HCT116 (cell line): Measurements from ENCODE around the gene CD8B2.
"Not testable (repeated sequence)": the region's sequence is repeated elsewhere in the genome, so short reads cannot be mapped to it uniquely, and the experiment has no call there.

Source experiments
- CBX3 ChIP-seq: IDR thresholded peaks from 2 replicates; pipeline ENCODE4 v1.6.1; 2012; ENCODE audit warnings: low read depth
- CTCF ChIP-seq, 3 experiments: fragments of 200-600 bp in 1 of 3; sonication (generic) in 1 of 3; IDR thresholded peaks in 2 of 3; conservative IDR thresholded peaks in 1 of 3; 2 replicates each; pipeline ENCODE4 v1.5.1; 2012 to 2017; ENCODE audit warnings: low read depth in 2 of 3, low read length in 2 of 3, antibody characterized with exemption in 1 of 3, borderline replicate concordance in 1 of 3, control low read depth in 1 of 3, mild to moderate bottlenecking in 1 of 3, mixed read lengths in 1 of 3, mixed run types in 1 of 3, moderate library complexity in 1 of 3; ENCODE audit not compliant: insufficient read depth in 1 of 3
- EZH2 ChIP-seq: fragments of 200-600 bp; sonication (generic); IDR thresholded peaks from 2 replicates; pipeline ENCODE4 v1.6.1; 2017; ENCODE audit warnings: antibody characterized with exemption, mixed run types
- MAX ChIP-seq: IDR thresholded peaks from 2 replicates; pipeline ENCODE4 v1.6.1; 2012
- POLR2A ChIP-seq: IDR thresholded peaks from 2 replicates; pipeline ENCODE4 v1.7.0; 2011; ENCODE audit warnings: borderline replicate concordance; ENCODE audit not compliant: insufficient read depth, insufficient read length; ENCODE audit errors: extremely low read depth
- POLR2AphosphoS5 ChIP-seq: IDR thresholded peaks from 2 replicates; pipeline ENCODE4 v1.6.1; 2011; ENCODE audit warnings: mild to moderate bottlenecking, low read depth, low read length, moderate library complexity
- RAD21 ChIP-seq: IDR thresholded peaks from 2 replicates; pipeline ENCODE4 v1.6.1; 2012; ENCODE audit warnings: low read depth, mild to moderate bottlenecking
- REST ChIP-seq: IDR thresholded peaks from 2 replicates; pipeline ENCODE4 v1.6.1; 2012; ENCODE audit warnings: low read depth

- TF ChIP-seq EZH2; POLR2AphosphoS5; MAX; CTCF (IDR thresholded peaks at IDR 0.05 in 2 of 3, conservative IDR thresholded peaks at IDR 0.05 in 1 of 3; ENCODE audit: borderline replicate concordance in 1 of 3, insufficient read depth in 1 of 3, low read depth in 2 of 3, low read length in 2 of 3); REST; CBX3; RAD21; POLR2A: not testable (repeated sequence)
Observed at GRCh38 chr2:106508660-106509373, 21.7 kb downstream of the CD8B2 start.
